Measurements from ENCODE around the gene ATP11A.

The ATP11A gene

GRCh38 chr13:112725346-112726015 is 35.6 kb downstream of the ATP11A start:
- peaks cover 5% of the 10 kb centered on the region for H3K4me1 ChIP-seq
- TF ChIP-seq CTCF (IDR thresholded peaks at IDR 0.05) = no peak
- H3K79me2 ChIP-seq = peaks cover 4% of the 10 kb centered on the region
- no peak overlapping the region for H2AFZ ChIP-seq
- H3K36me3 ChIP-seq (ENCODE audit: control insufficient read depth, insufficient read depth, low read length) = no peaks in the 10 kb centered on the region
- H3K9me3 ChIP-seq (ENCODE audit: control insufficient read depth, low read length) = no peaks in the 10 kb centered on the region
- no peak overlapping the region for H3K4me3 ChIP-seq (ENCODE audit: low read depth, low read length)
- H3K27me3 ChIP-seq (ENCODE audit: control insufficient read depth, insufficient read depth, low read length) = no peaks in the 10 kb centered on the region
- H3K4me2 ChIP-seq (ENCODE audit: low read length) = no peak overlapping the region
- no peak overlapping the region for H3K9ac ChIP-seq
- peak overlapping the region; percentile 24 for H3K27ac ChIP-seq

GRCh38 chr13:112726016-112726767 is 36.4 kb downstream of the ATP11A start:
- H2AFZ ChIP-seq = no peak overlapping the region
- no peak overlapping the region for H3K27ac ChIP-seq
- no peaks in the 10 kb centered on the region for H3K27me3 ChIP-seq (ENCODE audit: control insufficient read depth, insufficient read depth, low read length)
- no peak for TF ChIP-seq CTCF (IDR thresholded peaks at IDR 0.05)
- no peaks in the 10 kb centered on the region for H3K36me3 ChIP-seq (ENCODE audit: control insufficient read depth, insufficient read depth, low read length)
- no peaks in the 10 kb centered on the region for H3K9me3 ChIP-seq (ENCODE audit: control insufficient read depth, low read length)
- no peak overlapping the region for H3K9ac ChIP-seq
- H3K79me2 ChIP-seq = peaks cover 4% of the 10 kb centered on the region
- H3K4me1 ChIP-seq = peaks cover 5% of the 10 kb centered on the region
- H3K4me3 ChIP-seq (ENCODE audit: low read depth, low read length) = no peak overlapping the region
- no peak overlapping the region for H3K4me2 ChIP-seq (ENCODE audit: low read length)

GRCh38 chr13:112727581-112727980 is 37.7 kb downstream of the ATP11A start:
- no peak overlapping the region for H3K27ac ChIP-seq
- no peak overlapping the region for H3K4me3 ChIP-seq (ENCODE audit: low read depth, low read length)
- H2AFZ ChIP-seq = no peak overlapping the region
- H3K9ac ChIP-seq = no peak overlapping the region
- peaks cover 3% of the 10 kb centered on the region for H3K4me1 ChIP-seq
- no peak overlapping the region for H3K4me2 ChIP-seq (ENCODE audit: low read length)
- H3K9me3 ChIP-seq (ENCODE audit: control insufficient read depth, low read length) = no peaks in the 10 kb centered on the region
- H3K27me3 ChIP-seq (ENCODE audit: control insufficient read depth, insufficient read depth, low read length) = no peaks in the 10 kb centered on the region
- peaks cover 4% of the 10 kb centered on the region for H3K79me2 ChIP-seq
- no peaks in the 10 kb centered on the region for H3K36me3 ChIP-seq (ENCODE audit: control insufficient read depth, insufficient read depth, low read length)
- TF ChIP-seq CTCF (IDR thresholded peaks at IDR 0.05) = no peak

- peaks cover 8% of the 10 kb centered on the region for H3K4me1 ChIP-seq
- no peak for TF ChIP-seq CTCF (IDR thresholded peaks at IDR 0.05)
- H3K27me3 ChIP-seq (ENCODE audit: control insufficient read depth, insufficient read depth, low read length) = no peaks in the 10 kb centered on the region
- H3K4me2 ChIP-seq (ENCODE audit: low read length) = no peak overlapping the region
- H3K36me3 ChIP-seq (ENCODE audit: control insufficient read depth, insufficient read depth, low read length) = no peaks in the 10 kb centered on the region
- no peak overlapping the region for H3K9ac ChIP-seq
- peaks cover 4% of the 10 kb centered on the region for H3K79me2 ChIP-seq
- no peak overlapping the region for H3K4me3 ChIP-seq (ENCODE audit: low read depth, low read length)
- H3K27ac ChIP-seq = no peak overlapping the region
- no peak overlapping the region for H2AFZ ChIP-seq
- no peaks in the 10 kb centered on the region for H3K9me3 ChIP-seq (ENCODE audit: control insufficient read depth, low read length)
These were observed 38.7 kb downstream of the ATP11A start for GRCh38 chr13:112728375-112729126.

All from parathyroid adenoma (tissue), 2 donors.